Measurements from ENCODE around the gene DCC.

GRCh38 chr18:52813635-52814416 lies 473.8 kb downstream of the DCC start:
- TF ChIP-seq CTCF (IDR thresholded peaks at IDR 0.05): no peak
- TF ChIP-seq POLR2A (IDR thresholded peaks at IDR 0.05): no peak
- TF ChIP-seq EP300 (IDR thresholded peaks at IDR 0.05): no peak

All from tibial nerve (tissue), 4 donors.